Activated CD4-positive, alpha-beta T cell treated with anti-CD3 and anti-CD28 coated beads, Interleukin-2, amount 10 ng/mL, durations not matched to agents 24 days and 14 days (primary cell): Measurements from ENCODE around the gene NFATC1. TPM values are rescaled to one million over a fixed set of nuclear protein-coding genes. Genes with fewer than 3 reads are reported as not detected.

Source experiments
- DNase-seq: peaks from one replicate; pipeline ENCODE4 v3.0.0; 2022
- H3K27ac Mint-ChIP-seq: one replicate; pipeline ENCODE4 v1.8.0; 2022; ENCODE audit warnings: mild to moderate bottlenecking, mixed read lengths
- H3K27me3 Mint-ChIP-seq: one replicate; pipeline ENCODE4 v1.8.0; 2022; ENCODE audit warnings: mixed read lengths
- H3K36me3 Mint-ChIP-seq: one replicate; pipeline ENCODE4 v1.8.0; 2022; ENCODE audit warnings: low read depth, mild to moderate bottlenecking, mixed read lengths
- H3K4me1 Mint-ChIP-seq: one replicate; pipeline ENCODE4 v1.8.0; 2021; ENCODE audit warnings: mixed read lengths
- H3K4me3 Mint-ChIP-seq: one replicate; pipeline ENCODE4 v1.8.0; 2022; ENCODE audit warnings: mild to moderate bottlenecking, moderate library complexity, mixed read lengths
- H3K9me3 Mint-ChIP-seq: one replicate; pipeline ENCODE4 v1.8.0; 2021; ENCODE audit warnings: mixed read lengths
- intact Hi-C: fragments of 100-400 bp; cut with micrococcal nuclease; formaldehyde crosslinking; loops from one replicate; pipeline ENCODE4 v1.15.1; 2023
- total RNA-seq: library from RNA; stranded (reverse); gene quantifications from 2 replicates; pipeline ENCODE4 v1.2.3, GENCODE V29; 2022

Gene NFATC1
- total RNA-seq, 1 donor from 2014 or later, result 105 TPM

DNA sequence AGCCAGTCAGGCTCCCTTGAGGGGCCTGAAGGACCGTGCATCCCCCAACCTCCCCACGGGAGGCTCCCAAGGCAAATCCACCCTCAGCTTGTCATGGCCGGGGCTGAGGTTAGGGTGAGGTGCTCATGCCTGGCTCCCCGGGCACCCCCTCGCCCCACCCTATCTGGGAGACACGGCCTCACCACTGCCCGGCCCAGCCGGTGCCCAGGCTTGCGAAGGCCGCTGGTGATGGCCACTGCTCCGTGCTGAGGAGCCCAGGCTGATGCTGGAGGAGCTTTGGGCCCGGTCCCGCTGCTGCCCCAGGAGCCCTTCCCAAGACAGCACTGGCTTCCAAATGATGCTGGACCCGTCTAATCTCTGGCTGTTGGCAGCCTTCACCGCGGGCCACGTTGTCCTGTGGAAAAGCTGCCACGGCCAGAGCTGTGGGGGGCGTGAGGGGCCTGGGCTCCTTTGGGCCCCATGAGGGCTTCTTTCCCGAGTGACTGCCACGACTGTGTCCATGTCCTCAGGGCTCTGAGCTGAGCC is 148.2 kb downstream of the NFATC1 start:
- H3K9me3 Mint-ChIP-seq, result peaks cover 5% of the 10 kb centered on the region
- no peaks in the 10 kb centered on the region for H3K36me3 Mint-ChIP-seq
- intact Hi-C loops, result no loop called here
- H3K27ac Mint-ChIP-seq, result no peak overlapping the region
- no peak for DNase-seq
- no peak overlapping the region for H3K4me3 Mint-ChIP-seq
- H3K27me3 Mint-ChIP-seq, result no peaks in the 10 kb centered on the region
- H3K4me1 Mint-ChIP-seq, result no peaks in the 10 kb centered on the region

DNA sequence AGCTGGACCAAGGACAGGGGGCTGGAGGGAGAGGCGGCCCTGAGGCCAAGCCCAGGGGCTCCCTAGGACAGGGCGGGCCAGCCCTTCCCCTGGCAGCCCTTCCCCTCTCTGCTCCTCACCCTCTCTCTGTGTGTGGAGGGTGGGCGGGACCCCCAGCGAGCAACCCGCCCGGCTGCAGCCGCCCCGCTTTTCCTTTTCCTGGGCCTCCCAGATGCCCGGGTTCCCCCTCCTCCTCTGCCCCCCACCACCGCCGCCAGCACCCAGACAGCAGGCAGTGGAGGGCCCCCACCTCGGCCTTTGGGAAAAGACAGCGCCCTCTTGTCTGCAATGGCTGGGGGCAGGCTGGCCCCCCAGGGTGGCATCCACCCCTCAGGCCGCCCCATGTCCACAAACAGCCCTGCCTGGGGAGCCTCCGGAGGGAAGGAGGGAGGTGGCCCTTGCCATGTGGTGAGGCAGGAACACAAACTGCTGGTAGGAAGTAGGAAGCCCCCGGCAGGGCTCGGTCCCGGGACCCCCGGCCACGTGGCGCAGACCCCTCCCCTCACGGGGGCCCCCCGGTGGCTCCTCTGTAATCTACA is 148.7 kb downstream of the NFATC1 start:
- H3K27ac Mint-ChIP-seq, result no peak overlapping the region
- H3K4me1 Mint-ChIP-seq, result no peaks in the 10 kb centered on the region

DNA sequence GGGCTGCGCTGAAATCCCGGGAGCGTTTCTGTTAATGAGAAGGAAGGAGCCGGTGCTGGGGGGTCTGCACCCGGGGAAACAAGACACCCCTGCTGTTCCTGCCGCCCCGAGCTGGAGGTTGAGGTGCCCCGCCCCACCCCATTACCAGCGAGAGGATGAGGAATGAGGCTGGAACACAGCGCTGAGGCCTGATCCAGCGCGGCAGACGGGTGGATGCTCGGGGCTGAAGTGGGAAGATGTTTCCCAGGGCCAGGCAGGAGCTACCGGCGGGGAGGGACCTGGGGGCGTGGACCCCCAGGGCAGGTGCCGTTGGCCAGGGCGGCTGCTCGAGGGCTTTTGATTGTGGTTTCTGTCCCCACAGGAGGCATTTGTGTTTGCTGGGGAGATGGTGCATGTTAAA is 149.5 kb downstream of the NFATC1 start:
- Mint-ChIP-seq H3K4me3 (no peak overlapping the region), H3K27me3 (no peaks in the 10 kb centered on the region)
- intact Hi-C loops, result no loop called here

More for the DNA sequence above, 148.7 kb downstream of the NFATC1 start:
- intact Hi-C loops, result no loop called here
- peaks cover 5% of the 10 kb centered on the region for H3K9me3 Mint-ChIP-seq
- no peak for DNase-seq
- no peaks in the 10 kb centered on the region for H3K36me3 Mint-ChIP-seq
- H3K4me3 Mint-ChIP-seq, result no peak overlapping the region
- no peaks in the 10 kb centered on the region for H3K27me3 Mint-ChIP-seq

DNA sequence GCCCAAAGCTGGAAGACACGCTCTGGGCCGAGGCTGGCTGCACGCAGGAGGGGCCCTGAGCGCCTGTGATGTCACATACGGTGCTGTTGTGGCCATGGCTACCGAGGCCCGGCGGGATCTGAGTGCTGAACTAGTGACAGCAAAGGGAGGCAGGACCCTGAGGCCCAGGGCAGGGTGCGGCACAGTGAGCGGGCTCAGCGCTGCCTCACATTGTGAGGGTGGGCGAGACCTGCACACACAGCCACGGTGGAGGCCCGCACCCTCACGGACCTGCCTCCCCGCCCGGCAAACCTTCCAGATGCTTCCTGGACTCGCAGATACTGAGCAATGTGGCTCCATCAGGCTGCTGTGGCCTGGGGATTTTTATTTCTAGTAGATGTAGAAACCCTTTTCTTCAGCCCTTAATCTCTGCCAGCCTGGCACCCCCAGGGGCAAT is 150.0 kb downstream of the NFATC1 start:
- H3K4me3 Mint-ChIP-seq, result no peak overlapping the region
- H3K4me1 Mint-ChIP-seq, result no peaks in the 10 kb centered on the region
- no peaks in the 10 kb centered on the region for H3K27me3 Mint-ChIP-seq
- H3K36me3 Mint-ChIP-seq, result no peaks in the 10 kb centered on the region
- H3K27ac Mint-ChIP-seq, result no peak overlapping the region
- H3K9me3 Mint-ChIP-seq, result peaks cover 5% of the 10 kb centered on the region
- intact Hi-C loops, result no loop called here
- no peak for DNase-seq

More for the DNA sequence above, 149.5 kb downstream of the NFATC1 start:
- peaks cover 5% of the 10 kb centered on the region for H3K9me3 Mint-ChIP-seq
- H3K4me1 Mint-ChIP-seq, result no peaks in the 10 kb centered on the region
- no peaks in the 10 kb centered on the region for H3K36me3 Mint-ChIP-seq
- H3K27ac Mint-ChIP-seq, result no peak overlapping the region
- no peak for DNase-seq

DNA sequence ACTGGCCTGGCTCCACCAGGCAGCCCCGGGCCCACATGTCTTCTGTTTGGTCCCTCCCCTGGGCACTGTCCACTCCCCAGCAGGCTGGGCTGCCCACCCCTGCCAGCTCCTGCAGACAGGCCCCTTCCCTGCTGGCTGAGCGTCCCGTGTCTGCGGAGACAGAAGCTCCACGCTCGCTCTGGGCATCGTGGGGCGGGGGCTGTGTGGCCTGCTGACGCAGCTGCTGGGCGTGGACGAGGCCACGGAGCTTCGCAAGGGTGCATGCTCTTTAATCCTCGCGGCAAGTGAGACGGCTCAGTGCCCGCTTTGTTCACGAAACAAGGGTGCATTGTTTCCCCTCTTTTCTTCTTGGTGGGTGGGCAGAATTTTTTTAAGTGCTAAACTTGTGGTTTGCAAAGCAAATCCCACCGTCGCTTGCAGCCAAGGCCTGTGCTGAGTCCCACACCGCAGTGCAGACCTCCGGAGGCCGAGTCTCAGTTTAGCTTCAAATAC is 151.1 kb downstream of the NFATC1 start:
- Mint-ChIP-seq H3K4me3 (no peak overlapping the region), H3K27ac (no peak overlapping the region), H3K36me3 (no peaks in the 10 kb centered on the region), H3K27me3 (no peaks in the 10 kb centered on the region), H3K4me1 (no peaks in the 10 kb centered on the region), H3K9me3 (peaks cover 5% of the 10 kb centered on the region)
- intact Hi-C loops, result no loop called here
- no peak for DNase-seq

DNA sequence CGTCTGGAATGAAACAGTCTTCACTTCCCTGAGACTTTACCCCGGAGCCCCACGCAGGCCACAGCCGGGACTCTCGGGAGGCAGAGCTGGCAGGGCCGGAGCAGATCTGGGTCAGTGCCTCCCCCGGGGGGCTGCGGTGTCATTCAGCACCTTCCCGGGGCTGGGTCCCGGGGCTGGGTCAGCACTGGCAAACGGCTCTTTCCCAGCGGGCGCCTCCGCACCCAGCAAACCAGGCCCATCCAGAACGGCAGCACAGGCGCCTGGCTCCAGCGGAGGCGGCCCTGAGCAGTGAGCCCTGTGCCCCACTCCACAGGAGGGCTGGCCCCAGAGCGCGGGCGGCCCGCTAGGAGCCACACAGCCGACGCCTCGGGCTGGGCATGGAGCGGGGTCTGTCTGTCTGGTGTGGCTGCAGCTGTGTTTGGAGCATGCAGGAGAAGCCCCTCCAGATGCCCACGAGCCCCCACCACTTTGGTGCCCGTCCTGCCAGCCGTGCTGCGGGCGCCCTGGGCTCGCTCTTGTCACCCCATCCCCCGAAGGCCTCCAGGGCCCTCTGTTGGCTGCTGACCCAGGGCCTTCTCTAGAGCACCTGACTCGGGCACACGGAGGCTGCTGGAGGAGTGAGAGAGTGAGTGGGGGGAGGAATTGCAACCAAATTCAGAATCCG is 151.8 kb downstream of the NFATC1 start:
- no peaks in the 10 kb centered on the region for H3K4me1 Mint-ChIP-seq
- no peaks in the 10 kb centered on the region for H3K9me3 Mint-ChIP-seq
- no peak overlapping the region for H3K27ac Mint-ChIP-seq
- no peaks in the 10 kb centered on the region for H3K36me3 Mint-ChIP-seq
- DNase-seq, result no peak
- no peaks in the 10 kb centered on the region for H3K27me3 Mint-ChIP-seq
- H3K4me3 Mint-ChIP-seq, result no peak overlapping the region
- intact Hi-C loops, result no loop called here

DNA sequence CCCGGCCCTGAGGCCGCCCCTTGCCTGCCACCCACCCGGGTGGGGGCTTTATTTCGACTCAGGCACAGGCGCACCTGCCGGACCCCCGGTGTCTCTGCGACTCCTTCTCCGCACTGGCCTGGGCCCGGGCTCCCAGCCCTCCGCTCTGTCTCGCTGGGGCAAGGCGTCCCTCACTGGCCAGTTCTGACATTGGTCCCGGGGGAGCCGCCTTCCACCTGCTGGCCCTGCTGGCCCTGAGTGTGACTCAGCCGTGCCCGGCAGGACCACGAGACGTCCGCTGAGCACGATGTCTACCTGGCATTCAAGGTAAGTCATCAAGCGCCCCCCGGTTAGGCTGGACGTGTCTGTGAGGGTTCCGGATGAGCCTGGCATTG is 152.3 kb downstream of the NFATC1 start:
- no peaks in the 10 kb centered on the region for H3K9me3 Mint-ChIP-seq
- intact Hi-C loops, result no loop called here
- no peaks in the 10 kb centered on the region for H3K27me3 Mint-ChIP-seq

DNA sequence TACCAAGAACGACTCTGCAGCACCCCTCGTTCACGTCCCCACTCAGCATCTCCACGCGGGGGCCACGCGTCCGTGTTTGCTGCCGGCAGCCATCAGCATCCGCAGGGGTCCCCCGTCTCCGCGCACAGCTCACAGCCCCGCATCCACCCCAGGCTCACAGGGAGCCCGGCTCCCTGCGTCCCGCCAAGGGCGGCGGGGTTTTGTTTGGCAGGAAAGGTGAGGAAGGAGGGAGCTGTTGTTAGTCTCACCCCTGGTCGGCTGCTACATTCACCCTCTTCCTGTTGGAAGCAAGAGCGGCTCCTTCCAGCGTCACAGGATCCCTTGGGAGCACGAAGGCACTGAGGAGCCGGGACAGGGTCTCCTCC is 152.9 kb downstream of the NFATC1 start:
- no peaks in the 10 kb centered on the region for H3K36me3 Mint-ChIP-seq
- H3K4me1 Mint-ChIP-seq, result no peaks in the 10 kb centered on the region
- no peaks in the 10 kb centered on the region for H3K9me3 Mint-ChIP-seq
- intact Hi-C loops, result no loop called here
- no peak for DNase-seq
- H3K4me3 Mint-ChIP-seq, result no peak overlapping the region
- no peak overlapping the region for H3K27ac Mint-ChIP-seq
- H3K27me3 Mint-ChIP-seq, result no peaks in the 10 kb centered on the region

More for the DNA sequence above, 152.3 kb downstream of the NFATC1 start:
- H3K4me3 Mint-ChIP-seq, result no peak overlapping the region
- no peak overlapping the region for H3K27ac Mint-ChIP-seq
- DNase-seq, result no peak
- H3K36me3 Mint-ChIP-seq, result no peaks in the 10 kb centered on the region
- no peaks in the 10 kb centered on the region for H3K4me1 Mint-ChIP-seq

DNA sequence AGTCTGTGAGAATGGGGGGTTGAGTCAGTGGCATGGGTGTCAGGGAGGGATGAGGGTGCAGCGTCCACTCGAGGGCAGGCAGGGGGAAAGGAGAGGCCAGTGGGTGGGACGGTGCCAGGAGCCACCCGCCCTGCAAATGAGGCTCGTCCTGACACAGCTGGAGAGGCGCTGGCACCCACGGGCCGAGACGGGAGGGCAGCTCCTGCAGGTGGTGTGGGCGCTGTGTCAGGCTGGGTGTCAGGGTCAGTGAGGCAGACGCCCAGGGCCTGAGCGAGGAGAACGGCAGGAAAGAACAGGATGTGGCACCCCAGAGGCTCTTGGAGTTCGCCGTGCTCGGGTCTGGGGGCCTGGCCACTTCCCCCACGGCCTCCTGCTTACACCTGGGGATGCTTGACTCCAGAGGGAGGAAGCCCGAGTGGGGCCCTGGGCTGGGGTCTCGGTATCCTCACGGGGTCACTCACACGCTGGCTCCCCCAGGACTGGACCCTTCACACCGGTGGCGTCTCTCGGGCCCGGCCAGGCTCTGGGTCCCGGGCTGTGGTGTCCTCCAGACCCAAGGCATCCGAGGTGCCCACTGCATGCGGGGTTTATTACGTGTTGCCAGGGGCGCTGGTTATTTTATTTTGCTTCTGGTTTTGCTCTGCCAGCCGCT is 153.4 kb downstream of the NFATC1 start:
- intact Hi-C loops, result no loop called here
- Mint-ChIP-seq H3K36me3 (no peaks in the 10 kb centered on the region), H3K27me3 (no peaks in the 10 kb centered on the region), H3K27ac (no peak overlapping the region), H3K4me1 (no peaks in the 10 kb centered on the region), H3K9me3 (no peaks in the 10 kb centered on the region), H3K4me3 (no peak overlapping the region)
- DNase-seq, result no peak

DNA sequence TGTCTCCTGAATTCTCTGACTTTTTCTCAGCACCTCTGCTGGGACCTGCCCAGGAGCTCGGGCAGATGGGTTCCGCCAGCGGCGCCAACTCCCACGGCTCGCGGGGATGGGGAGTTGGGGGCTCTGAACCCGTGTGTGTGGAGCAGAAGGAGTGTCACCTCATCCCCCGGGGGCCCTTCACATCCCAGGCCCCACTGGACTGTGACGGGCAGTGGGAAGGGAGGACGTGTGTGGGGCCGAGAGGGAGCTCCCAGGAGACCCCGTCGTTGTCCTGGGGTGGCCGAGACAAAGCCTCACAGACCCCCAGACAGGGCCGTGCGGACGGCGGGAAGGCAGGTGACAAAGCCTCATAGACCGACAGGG is 153.9 kb downstream of the NFATC1 start:
- no peaks in the 10 kb centered on the region for H3K9me3 Mint-ChIP-seq
- no peaks in the 10 kb centered on the region for H3K4me1 Mint-ChIP-seq
- no peaks in the 10 kb centered on the region for H3K36me3 Mint-ChIP-seq
- intact Hi-C loops, result no loop called here
- H3K4me3 Mint-ChIP-seq, result no peak overlapping the region
- H3K27ac Mint-ChIP-seq, result no peak overlapping the region
- no peak for DNase-seq
- H3K27me3 Mint-ChIP-seq, result no peaks in the 10 kb centered on the region

DNA sequence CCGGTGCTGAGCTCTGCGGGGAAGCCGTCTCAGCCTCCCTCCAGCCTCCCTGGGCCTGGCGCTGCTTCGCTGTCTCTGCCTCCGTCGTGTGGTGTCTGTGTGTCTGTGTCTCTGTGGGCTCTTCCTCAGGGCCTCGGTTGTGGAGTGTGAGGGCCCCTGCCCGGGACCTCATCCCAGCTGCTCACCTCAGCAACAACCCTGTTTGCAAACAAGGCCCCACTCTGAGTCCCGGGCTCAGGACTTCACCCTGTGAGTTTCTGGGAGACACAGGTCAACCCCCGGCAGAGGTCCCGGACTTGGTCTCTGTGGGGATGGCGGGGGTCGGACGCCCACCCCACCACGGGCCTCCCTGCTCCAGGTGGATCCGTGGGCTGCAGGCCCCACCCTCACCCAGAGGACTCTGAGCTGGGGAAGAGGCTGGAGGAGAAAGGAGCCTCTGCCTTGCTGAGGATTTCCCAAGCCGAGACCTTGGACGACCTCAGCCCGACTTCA is 156.5 kb downstream of the NFATC1 start:
- no peaks in the 10 kb centered on the region for H3K9me3 Mint-ChIP-seq
- intact Hi-C loops, result no loop called here

DNA sequence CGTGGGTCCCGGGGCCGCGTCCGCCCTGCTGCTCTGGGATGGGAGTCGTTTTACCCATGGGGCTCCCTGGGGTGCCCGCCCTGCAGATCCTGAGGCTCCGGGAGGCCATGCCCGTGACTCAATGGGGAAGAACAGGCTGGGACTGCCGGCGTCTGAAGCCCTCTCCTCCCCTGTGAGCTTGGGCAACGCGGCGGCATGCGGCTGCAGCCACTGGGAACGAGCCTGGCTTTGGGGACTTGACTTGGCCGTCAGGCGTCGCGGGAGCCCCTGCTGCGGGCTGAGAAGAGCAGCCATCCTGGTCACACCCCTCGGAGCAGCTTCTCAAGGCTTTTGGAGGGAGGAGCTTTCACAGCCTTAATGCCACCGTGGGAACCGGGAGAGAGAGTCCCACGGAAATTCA is 157.0 kb downstream of the NFATC1 start:
- no peak overlapping the region for H3K27ac Mint-ChIP-seq
- no peaks in the 10 kb centered on the region for H3K27me3 Mint-ChIP-seq
- DNase-seq, result no peak
- intact Hi-C loops, result no loop called here
- H3K9me3 Mint-ChIP-seq, result no peaks in the 10 kb centered on the region
- H3K4me3 Mint-ChIP-seq, result no peak overlapping the region
- no peaks in the 10 kb centered on the region for H3K36me3 Mint-ChIP-seq
- H3K4me1 Mint-ChIP-seq, result no peaks in the 10 kb centered on the region

More for the DNA sequence above, 156.5 kb downstream of the NFATC1 start:
- Mint-ChIP-seq H3K36me3 (no peaks in the 10 kb centered on the region), H3K4me3 (no peak overlapping the region), H3K27ac (no peak overlapping the region), H3K27me3 (no peaks in the 10 kb centered on the region), H3K4me1 (no peaks in the 10 kb centered on the region)
- DNase-seq, result no peak

DNA sequence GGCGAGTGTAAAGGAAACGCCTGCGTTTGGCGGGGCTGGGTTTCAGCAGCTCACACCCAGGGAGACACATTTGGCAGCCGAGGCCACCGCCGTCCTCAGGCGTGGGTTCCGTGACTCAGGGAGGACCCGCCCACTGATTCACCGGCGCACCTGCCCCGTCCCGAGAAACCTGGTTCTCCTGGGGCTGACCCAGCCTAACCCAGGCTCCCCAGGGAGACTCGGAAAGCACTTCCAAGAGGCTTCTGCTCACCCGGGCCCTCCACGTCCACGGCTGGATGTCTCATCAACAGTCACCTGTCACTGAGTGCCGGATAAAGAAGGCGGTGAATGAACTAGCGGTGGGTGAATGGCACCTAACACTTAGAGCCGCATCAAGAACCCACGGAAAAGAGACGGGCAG is 157.4 kb downstream of the NFATC1 start:
- H3K4me3 Mint-ChIP-seq, result no peak overlapping the region
- H3K4me1 Mint-ChIP-seq, result no peaks in the 10 kb centered on the region
- H3K36me3 Mint-ChIP-seq, result no peaks in the 10 kb centered on the region
- H3K27ac Mint-ChIP-seq, result no peak overlapping the region
- no peak for DNase-seq
- intact Hi-C loops, result no loop called here
- H3K27me3 Mint-ChIP-seq, result no peaks in the 10 kb centered on the region
- H3K9me3 Mint-ChIP-seq, result no peaks in the 10 kb centered on the region

DNA sequence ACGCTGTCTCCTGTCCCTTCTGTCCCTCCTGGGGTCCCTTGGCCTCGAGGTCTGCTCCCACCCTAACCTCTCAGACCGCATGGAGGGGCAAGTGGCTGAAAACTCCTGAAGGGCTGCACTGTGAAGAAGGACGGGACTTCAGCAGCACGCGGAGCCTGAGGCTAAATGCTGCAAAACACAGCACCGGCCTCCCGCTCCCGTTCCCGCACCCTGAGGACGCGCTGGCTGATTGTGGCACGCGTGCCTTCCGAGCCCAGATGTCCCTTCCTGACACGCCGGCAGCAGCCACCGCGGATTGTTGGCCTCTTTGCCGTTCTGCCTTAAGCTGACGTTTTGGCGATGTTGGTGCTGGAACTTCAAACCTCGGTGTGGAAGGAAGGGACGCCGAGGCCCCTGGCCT is 158.0 kb downstream of the NFATC1 start:
- Mint-ChIP-seq H3K4me3 (no peak overlapping the region), H3K4me1 (no peaks in the 10 kb centered on the region), H3K27me3 (no peaks in the 10 kb centered on the region), H3K36me3 (no peaks in the 10 kb centered on the region), H3K27ac (no peak overlapping the region), H3K9me3 (no peaks in the 10 kb centered on the region)
- DNase-seq, result no peak
- intact Hi-C loops, result no loop called here
